ENCODE data around the gene SIGLEC9. TPM values are rescaled to one million over a fixed set of nuclear protein-coding genes. Genes with fewer than 3 reads are reported as not detected.

The SIGLEC9 gene
- 2.6 TPM for total RNA-seq

GRCh38 chr19:51124729-51125128, at the start of gene SIGLEC9:
Gene SIGLEC9 (plus strand): TSS chr19:51124906. CDS start chr19:51124975, 69 bp downstream.

GRCh38 chr19:51082611-51083010, 42.1 kb upstream of the SIGLEC9 start, which contains the start of gene KLK14:
Gene KLK14 (minus strand): TSS chr19:51082887. CDS start chr19:51082614, 273 bp downstream.

GRCh38 chr19:51108066-51108804, 16.5 kb upstream of the SIGLEC9 start, which contains the start of gene CTU1:
Gene CTU1 (minus strand): TSS chr19:51108409. CDS start chr19:51104569, 3,840 bp downstream.

GRCh38 chr19:51142119-51142518, 17.4 kb downstream of the SIGLEC9 start, which contains the start of gene SIGLEC7:
Gene SIGLEC7 (plus strand): TSS chr19:51142301. CDS start chr19:51142370, 69 bp downstream.

Other genes starting within 250 kb of the SIGLEC9 start
- gene KLK4, start 213.5 kb upstream of the SIGLEC9 start, total RNA-seq: not detected
- 0.93 TPM for gene KLK5, start 171.9 kb upstream of the SIGLEC9 start, total RNA-seq
- gene KLK6, start 155.3 kb upstream of the SIGLEC9 start, total RNA-seq: 6.7 TPM
- 2.9 TPM for gene KLK7, start 141.0 kb upstream of the SIGLEC9 start, total RNA-seq
- gene KLK8, start 123.3 kb upstream of the SIGLEC9 start, total RNA-seq: 3.3 TPM
- gene KLK10, start 105.2 kb upstream of the SIGLEC9 start, total RNA-seq: 0.76 TPM
- not detected for gene KLK11, start 98.3 kb upstream of the SIGLEC9 start, total RNA-seq
- gene KLK12, start 89.9 kb upstream of the SIGLEC9 start, total RNA-seq: not detected
- 0.35 TPM for gene KLK13, start 59.8 kb upstream of the SIGLEC9 start, total RNA-seq
- gene KLK14, start 42.0 kb upstream of the SIGLEC9 start, total RNA-seq: 0.18 TPM
- 6.5 TPM for gene CTU1, start 16.5 kb upstream of the SIGLEC9 start, total RNA-seq
- gene SIGLEC7, start 17.4 kb downstream of the SIGLEC9 start, total RNA-seq: 1.5 TPM
- 3.9 TPM for gene CD33, start 100.2 kb downstream of the SIGLEC9 start, total RNA-seq
- not detected for gene SIGLECL1, start 126.2 kb downstream of the SIGLEC9 start, total RNA-seq
- gene IGLON5, start 186.7 kb downstream of the SIGLEC9 start, total RNA-seq: 1.6 TPM
- 1.5 TPM for gene VSIG10L, start 217.2 kb downstream of the SIGLEC9 start, total RNA-seq
- 70.2 TPM for gene ETFB, start 241.5 kb downstream of the SIGLEC9 start, total RNA-seq
- gene CLDND2, start 244.1 kb downstream of the SIGLEC9 start, total RNA-seq: not detected
- gene NKG7, start 247.7 kb downstream of the SIGLEC9 start, total RNA-seq: 7.2 TPM